ENCODE data around the gene ARID5A.

Gene ARID5A

DNA sequence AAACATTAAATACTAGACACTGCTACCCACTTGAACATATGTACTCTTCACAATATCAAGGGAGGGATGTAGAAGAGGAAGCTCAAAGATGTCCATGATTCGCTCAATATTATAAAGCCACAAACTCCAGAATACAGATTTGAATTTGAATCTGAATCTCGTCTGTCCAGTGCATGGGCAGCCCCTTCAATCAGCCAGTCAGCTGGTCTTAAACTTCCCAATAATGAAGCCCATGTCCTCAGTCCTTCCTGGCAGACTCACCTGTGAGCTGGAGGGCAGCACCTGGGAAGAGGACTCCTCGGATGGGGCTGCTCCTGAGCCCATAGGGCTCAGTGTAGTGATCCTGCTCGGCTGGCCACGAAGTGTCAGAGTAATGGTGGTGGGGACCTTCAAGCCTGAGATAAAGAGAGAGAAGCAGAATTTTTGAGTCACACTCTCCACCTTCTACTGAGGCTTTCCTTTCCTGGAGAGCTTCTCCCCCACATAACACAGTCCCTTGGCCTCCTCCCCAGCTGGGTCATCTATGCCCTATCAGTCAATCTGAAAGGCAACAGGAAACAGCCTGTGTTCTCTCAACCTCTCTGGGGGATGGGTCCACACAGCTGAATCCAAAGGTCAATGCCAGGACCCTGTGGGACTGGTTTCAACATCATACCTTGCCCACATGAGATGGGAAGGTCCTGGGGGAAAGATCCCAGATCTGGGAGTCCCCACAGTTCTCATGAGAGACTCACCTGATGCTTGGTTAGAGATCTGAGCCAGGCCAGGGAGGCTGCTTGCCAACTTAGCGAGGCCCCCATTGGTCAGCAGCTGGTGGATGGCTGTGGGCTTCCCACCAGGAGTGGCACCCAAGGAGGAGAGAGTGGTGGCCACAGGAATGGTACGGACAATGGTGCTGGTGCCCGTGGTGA, 65.1 kb downstream of the ARID5A start:
- no peak for DNase-seq (ENCODE audit: low read depth in 2 of 2)

Data from stimulated activated CD8-positive, alpha-beta memory T cell treated with anti-CD3 and anti-CD28 coated beads, Interleukin-2, amount 100 ng/mL, for 1 hour (primary cell).